Keratinocyte (primary cell): ENCODE results near the gene BCAS3. TPM values are rescaled to one million over a fixed set of nuclear protein-coding genes. Genes with fewer than 3 reads are reported as not detected.

Experiments
- DNase-seq: peaks from one replicate; pipeline ENCODE4 v3.0.0-alpha.2; 2011; ENCODE audit warnings: low read depth, missing footprints, low spot score
- FAIRE-seq: peaks from 2 replicates; lab custom pipeline; 2011; peaks lifted over from hg19 to GRCh38; lab: Jason Lieb, UNC
- H2AFZ ChIP-seq: 2 replicates; pipeline ENCODE4 v1.6.0; 2012; ENCODE audit warnings: low read length, control low read depth, inconsistent platforms; ENCODE audit not compliant: control insufficient read depth
- H3K27ac ChIP-seq: 2 replicates; pipeline ENCODE4 v1.5.1; 2011; ENCODE audit warnings: low read length; ENCODE audit not compliant: control insufficient read depth, insufficient read depth
- H3K27me3 ChIP-seq: 3 replicates; pipeline ENCODE4 v1.6.0; 2011; ENCODE audit warnings: low read length; ENCODE audit not compliant: control insufficient read depth, insufficient read depth; ENCODE audit errors: extremely low read depth
- H3K36me3 ChIP-seq, 2 experiments: 2 replicates in 1 of 2; 3 replicates in 1 of 2; pipeline ENCODE4 v1.5.1; 2011; ENCODE audit warnings: low read length in 2 of 2, mild to moderate bottlenecking in 1 of 2; ENCODE audit not compliant: control insufficient read depth in 2 of 2, insufficient read depth in 2 of 2; ENCODE audit errors: extremely low read depth in 1 of 2
- H3K4me1 ChIP-seq: 3 replicates; pipeline ENCODE4 v1.5.1; 2011; ENCODE audit warnings: low read length; ENCODE audit not compliant: control insufficient read depth, insufficient read depth; ENCODE audit errors: extremely low read depth
- H3K4me2 ChIP-seq: 3 replicates; pipeline ENCODE4 v1.6.0; 2011; ENCODE audit warnings: low read depth, low read length; ENCODE audit not compliant: control insufficient read depth, insufficient read depth; ENCODE audit errors: extremely low read depth
- H3K4me3 ChIP-seq, 3 experiments: fragments of 200-600 bp in 1 of 3; sonication (generic) in 1 of 3; 2 replicates in 2 of 3; 3 replicates in 1 of 3; pipeline ENCODE4 v1.5.1; 2011 to 2016; ENCODE audit warnings: low read length in 3 of 3, mild to moderate bottlenecking in 3 of 3, control low read depth in 2 of 3, inconsistent platforms in 1 of 3, low read depth in 1 of 3, mixed read lengths in 1 of 3, mixed run types in 1 of 3, moderate library complexity in 1 of 3; ENCODE audit not compliant: control insufficient read depth in 2 of 3, insufficient read depth in 2 of 3; ENCODE audit errors: extremely low read depth in 1 of 3
- H3K79me2 ChIP-seq: 2 replicates; pipeline ENCODE4 v1.6.0; 2012; ENCODE audit warnings: low read length; ENCODE audit not compliant: control insufficient read depth, insufficient read depth
- H3K9ac ChIP-seq: 3 replicates; pipeline ENCODE4 v1.6.0; 2011; ENCODE audit warnings: low read length; ENCODE audit not compliant: control insufficient read depth, insufficient read depth; ENCODE audit errors: extremely low read depth
- H3K9me1 ChIP-seq: 3 replicates; pipeline ENCODE4 v1.6.0; 2011; ENCODE audit warnings: low read length; ENCODE audit not compliant: control insufficient read depth, insufficient read depth; ENCODE audit errors: extremely low read depth
- H3K9me3 ChIP-seq: 2 replicates; pipeline ENCODE4 v1.5.1; 2012; ENCODE audit warnings: low read depth, low read length; ENCODE audit not compliant: control insufficient read depth
- H4K20me1 ChIP-seq: 3 replicates; pipeline ENCODE4 v1.6.0; 2011; ENCODE audit warnings: low read length; ENCODE audit not compliant: control insufficient read depth, insufficient read depth; ENCODE audit errors: extremely low read depth
- CTCF ChIP-seq, 3 experiments: IDR thresholded peaks in 1 of 3; conservative IDR thresholded peaks in 1 of 3; optimal IDR thresholded peaks in 1 of 3; 2 replicates in 2 of 3; 3 replicates in 1 of 3; pipeline versions ENCODE3 to v1.5.1; 2011; ENCODE audit warnings: low read length in 3 of 3, mild to moderate bottlenecking in 3 of 3, moderate library complexity in 2 of 3, control low read depth in 1 of 3, inconsistent platforms in 1 of 3; ENCODE audit not compliant: insufficient read depth in 2 of 3; ENCODE audit errors: extremely low read depth in 1 of 3
- EZH2 ChIP-seq: IDR thresholded peaks from one replicate; pipeline ENCODE4 v1.6.1; 2012; ENCODE audit warnings: inconsistent platforms, mild to moderate bottlenecking, low read length, moderate library complexity
- dilution Hi-C: fragments of 300-500 bp; cut with MboI; formaldehyde crosslinking; loops from one replicate; pipeline ENCODE4 v1.7.0; 2020; ENCODE audit warnings: low sequenced_read_pairs; ENCODE audit not compliant: extremely low pct_ligation_motif_present
- polyA plus RNA-seq, 5 experiments: library from polyadenylated mRNA; depleted of rRNA in 3 of 5; stranded (reverse) in 3 of 5; stranded (forward) in 1 of 5; unstranded in 1 of 5; fragments of >200 nt; gene quantifications; 1 replicate in 1 of 5; 2 replicates in 3 of 5; 3 replicates in 1 of 5; pipeline versions ENCODE4 v1.2.1 to v1.2.3, GENCODE V29; 2011 to 2012; ENCODE audit warnings: missing spikeins in 2 of 5, low read depth in 1 of 5, low replicate concordance in 1 of 5

The BCAS3 gene
- polyA plus RNA-seq, 1 donor (not counting 4 experiments of a cell fraction or from before 2014, with no cell fraction given) = 11.8 TPM

DNA sequence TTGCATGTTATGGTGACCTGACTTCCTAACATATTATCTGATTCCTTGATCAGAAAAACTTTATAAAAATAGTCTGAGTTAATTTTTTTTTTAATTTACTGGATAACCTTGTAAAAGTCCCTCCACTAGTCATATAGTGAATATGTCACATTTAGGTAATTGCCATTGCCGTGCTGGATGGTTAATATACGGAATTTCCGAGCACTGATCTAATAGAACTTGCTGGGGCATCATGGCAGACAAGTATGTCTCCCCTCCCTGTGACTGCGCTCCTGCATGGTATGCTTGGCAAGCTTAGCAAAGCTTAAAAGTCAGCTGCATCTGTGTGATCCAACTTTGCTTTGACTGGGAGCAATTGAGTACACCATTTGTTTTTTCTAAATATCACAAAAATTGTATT, 482.6 kb downstream of the BCAS3 start:
- H3K27me3 ChIP-seq = no peaks in the 10 kb centered on the region
- DNase-seq (no peak), FAIRE-seq (no peak)
- no peak overlapping the region for H3K4me2 ChIP-seq
- no peaks in the 10 kb centered on the region for H3K36me3 ChIP-seq
- dilution Hi-C loops = no loop called here
- H3K27ac ChIP-seq = no peak overlapping the region
- no peaks in the 10 kb centered on the region for H3K9me3 ChIP-seq
- H4K20me1 ChIP-seq = no peaks in the 10 kb centered on the region
- no peak overlapping the region for H3K9ac ChIP-seq
- no peak overlapping the region for H2AFZ ChIP-seq
- no peaks in the 10 kb centered on the region for H3K79me2 ChIP-seq
- H3K9me1 ChIP-seq = no peaks in the 10 kb centered on the region
- H3K4me3 ChIP-seq = no peak overlapping the region
- TF ChIP-seq EZH2 (no peak), CTCF (optimal IDR thresholded peaks at IDR 0.05 in 1 of 3, IDR thresholded peaks at IDR 0.05 in 1 of 3, conservative IDR thresholded peaks at IDR 0.05 in 1 of 3; ENCODE audit: extremely low read depth in 1 of 3, insufficient read depth in 2 of 3, low read length in 3 of 3) (no peak)
- no peaks in the 10 kb centered on the region for H3K4me1 ChIP-seq

DNA sequence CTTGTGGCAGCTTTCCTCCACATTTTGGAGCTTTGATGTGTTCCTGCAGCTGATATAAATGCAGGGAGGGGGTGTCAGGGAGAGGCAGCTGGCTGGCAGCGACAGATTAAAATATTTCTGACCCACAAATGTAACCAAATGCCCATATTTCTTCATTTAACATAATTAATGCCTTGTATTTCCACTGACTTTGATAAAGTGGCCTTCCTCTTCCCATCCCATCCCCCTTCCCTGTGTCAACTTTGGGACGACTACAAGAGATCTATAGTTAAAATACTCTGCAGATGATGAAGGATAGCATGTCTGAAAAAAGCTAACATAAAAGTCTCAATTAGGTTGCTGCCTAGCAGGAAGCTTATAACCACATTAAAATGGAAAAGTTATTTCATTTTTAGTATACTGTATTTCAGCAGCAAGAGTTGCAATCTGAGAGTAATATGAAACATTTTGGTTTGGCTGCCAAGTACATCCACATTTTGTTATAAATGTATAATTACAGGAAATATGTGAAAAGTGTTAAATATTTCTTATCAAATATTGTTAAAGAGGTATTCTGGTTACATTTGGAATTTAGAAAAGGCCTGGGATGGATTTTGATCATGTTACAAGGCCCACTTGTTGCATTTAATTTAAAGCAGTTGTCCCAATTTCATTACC, 483.3 kb downstream of the BCAS3 start:
- Histone ChIP-seq H3K4me2 (no peak overlapping the region), H4K20me1 (no peaks in the 10 kb centered on the region), H2AFZ (no peak overlapping the region), H3K27ac (no peak overlapping the region), H3K79me2 (no peaks in the 10 kb centered on the region), H3K4me3 (no peak overlapping the region), H3K9ac (no peak overlapping the region), H3K4me1 (no peaks in the 10 kb centered on the region), H3K9me3 (no peaks in the 10 kb centered on the region), H3K27me3 (no peaks in the 10 kb centered on the region), H3K9me1 (no peaks in the 10 kb centered on the region), H3K36me3 (no peaks in the 10 kb centered on the region)
- no peak for DNase-seq
- no peak for FAIRE-seq
- no peak for TF ChIP-seq CTCF (optimal IDR thresholded peaks at IDR 0.05 in 1 of 3, IDR thresholded peaks at IDR 0.05 in 1 of 3, conservative IDR thresholded peaks at IDR 0.05 in 1 of 3; ENCODE audit: extremely low read depth in 1 of 3, insufficient read depth in 2 of 3, low read length in 3 of 3)
- dilution Hi-C loops = no loop called here
